Nephron (organoid): ENCODE results near the gene KIF22.
A peak's percentile ranks its signal among the peaks of the same experiment; 100 is the strongest.
"Not testable (repeated sequence)": the region's sequence is repeated elsewhere in the genome, so short reads cannot be mapped to it uniquely, and the experiment has no call there.

Experiments used
- H3K27ac Mint-ChIP-seq, 3 experiments: 2 replicates each; pipeline ENCODE4 v1.8.0; 2020; ENCODE audit warnings: mixed read lengths in 3 of 3, mild to moderate bottlenecking in 2 of 3, moderate library complexity in 1 of 3
- H3K27me3 Mint-ChIP-seq: 2 replicates; pipeline ENCODE4 v1.8.0; 2021; ENCODE audit warnings: low read depth, mild to moderate bottlenecking, moderate library complexity, mixed read lengths
- H3K36me3 Mint-ChIP-seq: 2 replicates; pipeline ENCODE4 v1.8.0; 2020; ENCODE audit warnings: low read depth, mixed read lengths
- H3K4me1 Mint-ChIP-seq: 2 replicates; pipeline ENCODE4 v1.8.0; 2020; ENCODE audit warnings: mixed read lengths
- H3K4me3 Mint-ChIP-seq, 3 experiments: 2 replicates each; pipeline ENCODE4 v1.8.0; 2020; ENCODE audit warnings: mild to moderate bottlenecking in 3 of 3, mixed read lengths in 3 of 3, moderate library complexity in 2 of 3
- H3K9me3 Mint-ChIP-seq: 2 replicates; pipeline ENCODE4 v1.8.0; 2020; ENCODE audit warnings: mixed read lengths
- TF ChIP-seq, protein P1 (sequence below), 3 experiments: fragments of 200-600 bp; sonication (generic); IDR thresholded peaks; one replicate each; pipeline ENCODE4 v1.5.0; 2021; ENCODE audit warnings: antibody characterized with exemption in 3 of 3; ENCODE audit not compliant: unreplicated experiment in 3 of 3

The KIF22 gene

DNA sequence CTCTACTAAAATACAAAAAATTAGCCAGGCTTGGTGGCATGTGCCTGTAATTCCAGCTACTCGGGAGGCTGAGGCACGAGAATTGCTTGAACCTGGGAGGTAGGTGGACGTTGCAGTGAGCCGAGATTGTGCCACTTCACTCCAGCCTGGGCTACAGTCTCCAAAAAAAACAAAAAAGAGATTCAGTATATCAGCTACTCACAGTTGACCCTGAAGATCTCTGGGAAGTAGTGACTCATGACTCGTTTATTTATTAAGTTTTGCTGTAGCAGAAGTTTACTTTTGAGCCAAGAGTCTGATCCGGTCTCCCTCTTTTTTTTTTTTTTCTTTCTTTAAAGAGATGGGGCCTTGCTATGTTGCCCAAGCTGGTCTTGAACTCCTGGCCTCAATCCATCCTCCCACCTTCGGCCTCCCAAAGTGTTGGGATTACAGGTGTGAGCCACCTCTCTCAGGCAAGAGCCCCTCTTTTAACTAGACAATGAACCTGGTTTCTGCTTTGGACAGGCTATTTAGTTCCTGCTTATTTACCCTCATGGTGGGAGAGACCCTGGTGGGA lies 34.1 kb downstream of the KIF22 start:
- Mint-ChIP-seq H3K27ac (peak overlapping the region in 1 of 3 experiments; percentile 80), H3K9me3 (no peaks in the 10 kb centered on the region), H3K4me1 (peaks cover 44% of the 10 kb centered on the region), H3K4me3 (no peak overlapping the region), H3K36me3 (peaks cover 5% of the 10 kb centered on the region), H3K27me3 (no peaks in the 10 kb centered on the region)
- TF ChIP-seq, protein P1, sequence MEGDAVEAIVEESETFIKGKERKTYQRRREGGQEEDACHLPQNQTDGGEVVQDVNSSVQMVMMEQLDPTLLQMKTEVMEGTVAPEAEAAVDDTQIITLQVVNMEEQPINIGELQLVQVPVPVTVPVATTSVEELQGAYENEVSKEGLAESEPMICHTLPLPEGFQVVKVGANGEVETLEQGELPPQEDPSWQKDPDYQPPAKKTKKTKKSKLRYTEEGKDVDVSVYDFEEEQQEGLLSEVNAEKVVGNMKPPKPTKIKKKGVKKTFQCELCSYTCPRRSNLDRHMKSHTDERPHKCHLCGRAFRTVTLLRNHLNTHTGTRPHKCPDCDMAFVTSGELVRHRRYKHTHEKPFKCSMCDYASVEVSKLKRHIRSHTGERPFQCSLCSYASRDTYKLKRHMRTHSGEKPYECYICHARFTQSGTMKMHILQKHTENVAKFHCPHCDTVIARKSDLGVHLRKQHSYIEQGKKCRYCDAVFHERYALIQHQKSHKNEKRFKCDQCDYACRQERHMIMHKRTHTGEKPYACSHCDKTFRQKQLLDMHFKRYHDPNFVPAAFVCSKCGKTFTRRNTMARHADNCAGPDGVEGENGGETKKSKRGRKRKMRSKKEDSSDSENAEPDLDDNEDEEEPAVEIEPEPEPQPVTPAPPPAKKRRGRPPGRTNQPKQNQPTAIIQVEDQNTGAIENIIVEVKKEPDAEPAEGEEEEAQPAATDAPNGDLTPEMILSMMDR (IDR thresholded peaks at IDR 0.05; ENCODE audit: unreplicated experiment in 3 of 3) = no peak

DNA sequence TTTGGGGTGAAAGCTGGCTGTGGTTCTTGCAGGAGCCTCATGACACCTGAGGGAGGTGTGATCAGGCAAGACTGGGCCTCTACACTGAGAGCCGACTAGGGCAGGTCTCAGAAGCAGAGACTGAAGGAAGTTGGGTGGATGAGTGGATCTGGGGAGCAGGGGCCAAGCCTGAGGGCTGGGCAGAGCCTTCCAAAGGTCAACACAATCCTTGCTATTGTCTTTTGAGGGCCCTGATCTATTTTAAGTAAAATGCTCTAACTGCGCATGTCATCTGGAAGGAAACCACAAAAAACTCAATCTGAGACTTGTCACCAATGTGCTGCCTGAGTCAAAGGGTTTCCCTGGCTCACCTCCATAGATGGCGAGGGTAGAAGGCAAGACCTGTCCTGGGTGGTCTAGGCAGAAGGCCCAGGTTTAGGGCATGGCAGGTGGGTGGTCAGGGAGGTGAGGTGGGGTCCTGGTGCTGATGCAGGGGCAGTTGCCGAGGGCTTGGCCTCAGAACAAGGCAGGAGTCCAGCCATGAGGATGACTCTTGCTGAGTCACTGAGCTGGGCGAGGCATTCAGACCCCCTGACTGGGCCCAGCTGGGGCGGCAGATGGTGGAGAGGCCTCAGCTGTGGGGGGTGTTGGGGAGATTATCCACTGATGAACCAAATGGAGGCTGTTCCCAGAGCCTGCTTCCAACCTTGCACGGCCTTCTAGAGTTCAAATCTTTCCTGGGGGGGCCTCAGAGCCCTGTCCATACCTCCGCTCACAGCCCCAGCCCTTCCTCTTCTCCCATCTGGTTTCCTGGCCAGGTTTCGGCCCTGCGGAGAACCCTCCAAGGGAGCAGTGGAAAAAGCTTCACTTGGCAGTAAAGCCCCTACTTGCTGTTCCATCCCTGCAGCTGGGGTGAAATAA lies 34.8 kb downstream of the KIF22 start:
- TF ChIP-seq, protein P1 (IDR thresholded peaks at IDR 0.05; ENCODE audit: unreplicated experiment in 3 of 3) = no peak
- H3K36me3 Mint-ChIP-seq = no peaks in the 10 kb centered on the region
- H3K4me3 Mint-ChIP-seq = no peak overlapping the region
- H3K27ac Mint-ChIP-seq = peak overlapping the region in 2 of 3 experiments; percentile 18 to 80
- H3K27me3 Mint-ChIP-seq = no peaks in the 10 kb centered on the region
- peaks cover 36% of the 10 kb centered on the region for H3K4me1 Mint-ChIP-seq
- no peaks in the 10 kb centered on the region for H3K9me3 Mint-ChIP-seq

DNA sequence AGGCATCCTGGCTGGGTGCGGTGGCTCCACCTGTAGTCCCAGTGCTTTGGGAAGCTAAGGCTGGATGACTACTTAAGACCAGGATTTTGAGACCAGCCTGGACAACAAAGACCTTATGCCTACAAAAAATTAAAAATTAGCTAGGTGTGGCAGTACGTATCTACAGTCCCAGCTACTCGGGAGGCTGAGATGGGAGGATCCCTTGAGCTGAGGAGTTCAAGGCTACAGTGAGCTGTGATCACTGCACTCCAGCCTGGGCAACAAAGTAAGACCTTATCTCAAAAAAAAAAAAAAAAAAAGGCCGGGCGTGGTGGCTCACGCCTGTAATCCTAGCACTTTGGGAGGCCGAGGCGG lies 35.8 kb downstream of the KIF22 start:
- TF ChIP-seq, protein P1 (IDR thresholded peaks at IDR 0.05; ENCODE audit: unreplicated experiment in 3 of 3) = no peak
- peaks cover 29% of the 10 kb centered on the region for H3K4me1 Mint-ChIP-seq
- no peak overlapping the region for H3K27ac Mint-ChIP-seq
- no peaks in the 10 kb centered on the region for H3K36me3 Mint-ChIP-seq
- H3K4me3 Mint-ChIP-seq = no peak overlapping the region
- H3K9me3 Mint-ChIP-seq = no peaks in the 10 kb centered on the region
- no peaks in the 10 kb centered on the region for H3K27me3 Mint-ChIP-seq

DNA sequence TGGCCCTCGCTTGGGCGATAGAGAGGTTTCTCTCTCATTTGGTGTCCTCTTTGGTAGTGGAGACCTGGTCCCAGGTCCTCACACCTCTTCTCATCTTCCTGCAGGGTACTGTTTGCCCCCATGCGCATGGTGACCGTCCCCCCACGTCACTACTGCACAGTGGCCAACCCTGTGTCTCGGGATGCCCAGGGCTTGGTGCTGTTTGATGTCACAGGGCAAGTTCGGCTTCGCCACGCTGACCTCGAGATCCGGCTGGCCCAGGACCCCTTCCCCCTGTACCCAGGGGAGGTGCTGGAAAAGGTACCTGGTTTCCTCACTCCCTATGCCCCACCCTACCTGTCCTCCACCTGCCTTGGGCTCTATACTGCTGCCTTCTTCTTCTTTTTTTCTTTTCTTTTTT lies 40.2 kb downstream of the KIF22 start:
- H3K4me3 Mint-ChIP-seq = no peak overlapping the region
- H3K27ac Mint-ChIP-seq = no peak overlapping the region
- no peaks in the 10 kb centered on the region for H3K27me3 Mint-ChIP-seq
- H3K9me3 Mint-ChIP-seq = no peaks in the 10 kb centered on the region
- TF ChIP-seq, protein P1 (IDR thresholded peaks at IDR 0.05; ENCODE audit: unreplicated experiment in 3 of 3) = no peak
- no peaks in the 10 kb centered on the region for H3K36me3 Mint-ChIP-seq
- H3K4me1 Mint-ChIP-seq = peaks cover 8% of the 10 kb centered on the region

DNA sequence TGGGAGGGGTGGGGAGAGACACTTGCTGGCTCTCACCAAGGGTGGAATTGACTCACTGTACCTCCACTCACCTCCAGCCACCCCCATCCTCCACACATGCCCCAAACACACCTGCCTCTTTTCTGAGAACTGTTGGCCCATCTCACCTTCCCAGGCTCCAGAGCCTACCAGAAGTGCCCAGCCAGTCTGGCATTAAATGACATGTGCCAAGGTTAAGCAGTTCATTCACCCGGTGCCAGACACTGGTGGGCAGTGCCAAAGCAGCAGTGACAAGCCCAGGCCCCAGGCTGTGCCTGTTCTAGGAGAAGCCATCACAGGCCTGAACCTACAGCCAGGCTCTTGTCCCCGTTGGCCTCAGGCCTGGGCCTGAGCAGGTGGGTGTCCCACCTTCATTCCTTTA lies 40.9 kb downstream of the KIF22 start:
- Mint-ChIP-seq H3K36me3 (no peaks in the 10 kb centered on the region), H3K4me3 (no peak overlapping the region), H3K4me1 (peaks cover 6% of the 10 kb centered on the region), H3K27me3 (no peaks in the 10 kb centered on the region), H3K9me3 (no peaks in the 10 kb centered on the region), H3K27ac (no peak overlapping the region)
- TF ChIP-seq, protein P1 (IDR thresholded peaks at IDR 0.05; ENCODE audit: unreplicated experiment in 3 of 3) = no peak

DNA sequence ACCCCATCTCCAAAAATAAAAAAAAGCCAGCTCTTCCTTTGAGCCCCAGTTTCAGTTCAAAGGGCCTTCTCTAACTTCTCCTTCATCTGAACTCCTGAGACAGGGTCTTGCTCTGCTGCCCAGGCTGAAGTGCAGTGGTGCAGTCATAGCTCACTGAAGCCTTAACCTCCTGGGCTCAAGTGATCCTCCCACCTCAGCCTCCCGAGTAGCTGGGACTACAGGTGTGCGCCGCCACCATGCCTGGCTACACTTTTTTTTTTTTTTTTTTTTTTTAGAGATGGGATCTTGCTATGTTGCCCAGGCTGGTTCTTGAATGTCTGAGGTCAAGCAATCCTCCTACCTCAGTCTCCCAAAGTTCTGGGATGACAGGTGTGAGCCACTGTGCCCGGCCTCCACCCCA lies 42.7 kb downstream of the KIF22 start:
- not testable (repeated sequence) for H3K4me3 Mint-ChIP-seq, H3K27ac Mint-ChIP-seq, H3K36me3 Mint-ChIP-seq, H3K4me1 Mint-ChIP-seq, H3K27me3 Mint-ChIP-seq, H3K9me3 Mint-ChIP-seq
